GM12891 (cell line): ENCODE data around the gene CLPTM1L.
"Not testable (repeated sequence)": the region's sequence is repeated elsewhere in the genome, so short reads cannot be mapped to it uniquely, and the experiment has no call there.

Experiments
- DNase-seq: peaks from one replicate; pipeline ENCODE4 v3.0.0; 2011; ENCODE audit warnings: low spot score; ENCODE audit not compliant: insufficient read length
- FAIRE-seq: peaks from 2 replicates; lab custom pipeline; 2011; peaks lifted over from hg19 to GRCh38; lab: Jason Lieb, UNC
- PAX5 ChIP-seq: IDR thresholded peaks from 2 replicates; pipeline ENCODE4 v1.6.1; 2011; ENCODE audit warnings: low read length, moderate library complexity, mild to moderate bottlenecking; ENCODE audit not compliant: insufficient read depth, severe bottlenecking
- POLR2A ChIP-seq: IDR thresholded peaks from 2 replicates; pipeline ENCODE4 v1.6.1; 2011; ENCODE audit warnings: low read depth, low read length, control low read depth
- POLR2AphosphoS5 ChIP-seq: IDR thresholded peaks from 2 replicates; pipeline ENCODE4 v1.6.1; 2011; ENCODE audit warnings: low read depth, low read length, control low read depth
- POU2F2 ChIP-seq: IDR thresholded peaks from 2 replicates; pipeline ENCODE4 v1.6.1; 2011; ENCODE audit warnings: low read depth, mild to moderate bottlenecking, control low read depth, low read length, moderate library complexity
- SPI1 ChIP-seq: IDR thresholded peaks from 2 replicates; pipeline ENCODE4 v1.6.1; 2011; ENCODE audit warnings: low read depth, low read length, control low read depth
- TAF1 ChIP-seq: IDR thresholded peaks from 2 replicates; pipeline ENCODE4 v1.6.1; 2011; ENCODE audit warnings: low read depth, low read length, control low read depth

Gene CLPTM1L

DNA sequence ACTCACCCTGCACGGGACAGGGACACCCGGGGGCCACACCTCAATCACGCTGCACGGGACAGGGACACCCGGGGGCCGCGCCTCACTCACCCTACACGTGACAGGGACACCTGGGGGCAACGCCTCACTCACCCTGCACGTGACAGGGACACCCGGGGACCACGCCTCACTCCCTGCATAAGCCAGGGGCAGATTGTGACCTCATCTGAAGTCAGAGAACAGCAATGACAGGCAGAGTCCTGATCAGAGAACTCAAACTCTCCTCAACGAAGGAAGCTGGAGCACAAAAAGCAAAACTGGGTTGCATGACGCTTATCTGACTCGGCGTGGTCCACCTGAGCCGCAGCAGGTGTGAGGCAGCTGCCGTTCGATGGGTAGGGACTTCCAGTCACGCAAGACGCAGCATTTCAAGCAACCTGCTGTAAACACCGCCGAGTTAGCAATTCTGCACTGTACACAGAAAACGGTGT, 53.3 kb downstream of the CLPTM1L start:
- DNase-seq (no peak), FAIRE-seq (no peak)
- TF ChIP-seq SPI1 (no peak), POLR2AphosphoS5 (no peak), POU2F2 (no peak), PAX5 (no peak), POLR2A (no peak), TAF1 (no peak)

DNA sequence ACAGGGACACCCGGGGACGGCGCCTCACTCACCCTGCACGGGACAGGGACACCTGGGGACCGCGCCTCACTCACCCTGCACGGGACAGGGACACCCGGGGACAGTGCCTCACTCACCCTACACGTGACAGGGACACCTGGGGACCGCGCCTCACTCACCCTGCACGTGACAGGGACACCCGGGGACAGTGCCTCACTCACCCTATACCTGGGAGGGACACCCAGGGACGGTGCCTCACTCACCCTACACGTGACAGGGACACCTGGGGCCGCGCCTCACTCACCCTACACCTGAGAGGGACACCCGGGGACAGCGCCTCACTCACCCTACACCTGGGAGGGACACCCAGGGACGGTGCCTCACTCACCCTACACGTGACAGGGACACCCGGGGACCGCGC, 53.9 kb downstream of the CLPTM1L start:
- not testable (repeated sequence) for FAIRE-seq, DNase-seq

DNA sequence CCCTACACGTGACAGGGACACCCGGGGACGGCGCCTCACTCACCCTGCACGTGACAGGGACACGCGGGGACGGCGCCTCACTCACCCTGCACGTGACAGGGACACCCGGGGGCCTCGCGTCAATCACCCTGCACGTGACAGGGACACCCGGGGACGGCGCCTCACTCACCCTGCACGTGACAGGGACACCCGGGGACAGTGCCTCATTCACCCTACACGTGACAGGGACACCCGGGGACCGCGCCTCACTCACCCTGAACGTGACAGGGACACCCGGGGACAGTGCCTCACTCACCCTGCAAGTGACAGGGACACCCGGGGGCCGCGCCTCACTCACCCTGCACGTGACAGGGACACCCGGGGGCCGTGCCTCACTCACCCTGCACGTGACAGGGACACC, 55.3 kb downstream of the CLPTM1L start:
- not testable (repeated sequence) for FAIRE-seq, DNase-seq

DNA sequence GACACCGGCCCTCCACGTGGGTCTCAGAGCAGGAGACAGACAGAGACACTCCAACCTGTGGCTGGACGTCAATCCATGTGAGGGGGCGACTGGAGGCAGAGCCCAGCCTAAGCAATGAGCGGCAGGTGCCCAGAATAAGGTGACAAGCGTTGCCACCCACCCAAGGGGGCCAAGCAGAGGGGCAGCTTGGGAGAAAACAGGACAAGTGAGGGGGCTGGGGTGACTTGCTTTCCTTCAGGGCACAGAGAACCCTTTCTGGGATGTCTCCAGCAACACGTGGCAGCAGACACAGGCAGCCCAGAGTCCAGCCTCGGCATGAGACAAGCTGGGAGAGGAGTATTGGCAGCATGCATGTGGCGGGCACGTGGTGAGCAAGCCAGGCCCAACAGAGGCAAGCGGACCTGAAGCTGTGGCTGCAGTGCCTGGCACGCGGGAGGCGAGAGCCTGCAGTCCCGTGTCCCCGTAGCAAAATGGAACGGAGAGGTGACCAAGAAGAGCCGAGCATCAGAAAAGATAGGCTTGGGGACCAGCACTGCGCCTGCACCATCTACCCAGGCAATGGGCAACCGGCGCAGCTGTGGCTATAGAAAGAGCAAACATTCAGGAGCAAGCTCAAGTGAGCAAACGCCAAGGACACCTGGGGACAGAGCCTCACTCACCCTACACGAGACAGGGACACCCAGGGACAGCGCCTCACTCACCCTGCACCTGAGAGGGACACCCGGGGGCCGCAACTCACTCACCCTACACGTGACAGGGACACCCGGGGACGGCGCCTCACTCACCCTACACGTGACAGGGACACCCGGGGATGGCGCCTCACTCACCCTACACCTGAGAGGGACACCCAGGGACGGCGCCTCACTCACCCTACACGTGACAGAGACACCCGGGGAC, 56.2 kb downstream of the CLPTM1L start:
- FAIRE-seq (no peak), DNase-seq (no peak)
- no peak for TF ChIP-seq POLR2AphosphoS5
- no peak for TF ChIP-seq PAX5
- no peak for TF ChIP-seq POU2F2

DNA sequence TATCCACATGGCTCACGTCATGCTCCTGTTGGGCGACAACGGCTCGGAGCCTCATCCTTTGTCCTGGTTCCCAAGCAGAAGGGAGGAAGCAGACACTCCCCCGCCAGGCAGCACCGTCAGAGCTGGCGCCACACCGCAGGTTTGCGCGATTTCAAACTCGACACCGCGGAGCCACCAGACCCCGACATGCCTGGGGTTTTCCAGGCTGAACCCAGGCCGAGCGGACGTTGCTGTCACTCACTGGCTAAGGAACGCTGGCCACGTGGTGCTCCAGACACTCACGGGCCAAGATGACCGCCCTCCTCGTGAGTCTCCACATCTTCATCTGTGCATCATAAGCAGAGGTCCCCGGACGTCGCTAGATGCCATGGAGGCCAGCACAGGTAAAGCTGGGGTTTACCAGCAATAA, 59.0 kb downstream of the CLPTM1L start:
- TF ChIP-seq POLR2A (no peak), POLR2AphosphoS5 (no peak), SPI1 (no peak), PAX5 (no peak), POU2F2 (no peak), TAF1 (no peak)
- no peak for FAIRE-seq

DNA sequence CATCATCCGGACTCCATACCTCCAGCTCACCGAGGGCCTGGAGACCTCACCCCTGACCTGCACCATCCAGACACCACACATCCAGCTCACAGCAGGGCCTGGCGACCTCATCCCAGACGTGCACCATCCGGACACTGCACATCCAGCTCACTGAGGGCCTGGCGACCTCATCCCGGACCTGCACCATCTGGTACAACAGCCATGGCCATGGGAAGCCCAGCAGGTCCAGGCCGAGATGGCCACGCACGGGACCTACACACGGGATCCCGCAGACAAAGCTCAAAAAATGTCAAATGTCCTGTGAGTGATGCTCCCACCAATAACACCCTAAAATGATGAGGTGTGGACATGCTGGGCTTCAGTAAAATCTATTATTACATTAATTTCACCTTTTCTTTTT, 59.8 kb downstream of the CLPTM1L start:
- DNase-seq (no peak), FAIRE-seq (no peak)
- TF ChIP-seq POLR2A (no peak), SPI1 (no peak), POU2F2 (no peak), TAF1 (no peak), POLR2AphosphoS5 (no peak), PAX5 (no peak)

More for the DNA sequence above, 59.0 kb downstream of the CLPTM1L start:
- DNase-seq, result no peak

DNA sequence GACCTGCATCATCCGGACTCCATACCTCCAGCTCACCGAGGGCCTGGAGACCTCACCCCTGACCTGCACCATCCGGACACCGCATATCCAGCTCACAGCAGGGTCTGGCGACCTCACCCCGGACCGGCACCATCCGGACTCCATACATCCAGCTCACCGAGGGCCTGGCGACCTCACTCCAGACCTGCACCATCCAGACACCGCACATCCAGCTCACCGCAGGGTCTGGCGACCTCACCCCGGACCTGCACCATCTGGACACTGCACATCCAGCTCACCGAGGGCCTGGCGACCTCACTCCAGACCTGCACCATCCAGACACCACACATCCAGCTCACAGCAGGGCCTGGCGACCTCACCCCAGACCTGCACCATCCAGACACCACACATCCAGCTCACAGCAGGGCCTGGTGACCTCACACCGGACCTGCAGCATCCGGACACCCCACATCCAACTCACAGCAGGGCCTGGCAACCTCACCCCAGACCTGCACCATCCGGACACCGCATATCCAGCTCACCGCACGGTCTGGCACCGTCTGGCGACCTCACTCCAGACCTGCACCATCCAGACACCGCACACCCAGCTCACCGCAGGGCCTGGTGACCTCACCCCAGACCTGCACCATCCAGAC, 60.4 kb downstream of the CLPTM1L start:
- FAIRE-seq, DNase-seq: not testable (repeated sequence)

DNA sequence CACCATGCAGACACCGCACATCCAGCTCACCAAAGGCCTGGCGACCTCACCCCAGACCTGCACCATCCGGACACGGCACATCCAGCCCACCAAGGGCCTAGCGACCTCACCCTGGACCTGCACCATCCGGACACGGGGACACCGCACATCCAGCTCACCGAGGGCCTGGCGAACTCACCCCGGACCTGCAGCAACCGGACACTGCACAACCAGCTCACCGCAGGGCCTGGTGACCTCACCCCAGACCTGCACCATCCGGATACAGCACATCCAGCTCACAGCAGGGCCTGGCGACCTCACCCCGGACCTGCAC, 61.2 kb downstream of the CLPTM1L start:
- not testable (repeated sequence) for DNase-seq, FAIRE-seq

DNA sequence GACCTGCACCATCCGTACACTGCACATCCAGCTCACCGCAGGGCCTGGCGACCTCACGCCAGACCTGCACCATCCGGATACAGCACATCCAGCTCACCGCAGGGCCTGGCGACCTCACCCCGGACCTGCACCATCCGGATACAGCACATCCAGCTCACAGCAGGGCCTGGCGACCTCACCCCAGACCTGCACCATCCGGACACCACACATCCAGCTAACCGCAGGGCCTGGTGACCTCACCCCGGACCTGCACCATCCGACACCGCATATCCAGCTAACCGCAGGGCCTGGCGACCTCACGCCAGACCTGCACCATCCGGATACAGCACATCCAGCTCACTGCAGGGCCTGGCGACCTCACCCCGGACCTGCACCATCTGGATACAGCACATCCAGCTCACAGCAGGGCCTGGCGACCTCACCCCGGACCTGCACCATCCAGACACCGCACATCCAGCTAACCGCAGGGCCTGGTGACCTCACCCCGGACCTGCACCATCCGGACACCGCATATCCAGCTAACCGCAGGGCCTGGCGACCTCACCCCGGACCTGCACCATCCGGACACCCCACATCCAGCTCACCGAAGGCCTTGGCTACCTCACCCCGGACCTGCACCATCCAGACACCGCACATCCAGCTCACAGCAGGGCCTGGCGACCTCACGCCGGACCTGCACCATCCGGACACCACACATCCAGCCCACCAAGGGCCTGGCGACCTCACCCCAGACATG, 61.7 kb downstream of the CLPTM1L start:
- FAIRE-seq, DNase-seq: not testable (repeated sequence)

DNA sequence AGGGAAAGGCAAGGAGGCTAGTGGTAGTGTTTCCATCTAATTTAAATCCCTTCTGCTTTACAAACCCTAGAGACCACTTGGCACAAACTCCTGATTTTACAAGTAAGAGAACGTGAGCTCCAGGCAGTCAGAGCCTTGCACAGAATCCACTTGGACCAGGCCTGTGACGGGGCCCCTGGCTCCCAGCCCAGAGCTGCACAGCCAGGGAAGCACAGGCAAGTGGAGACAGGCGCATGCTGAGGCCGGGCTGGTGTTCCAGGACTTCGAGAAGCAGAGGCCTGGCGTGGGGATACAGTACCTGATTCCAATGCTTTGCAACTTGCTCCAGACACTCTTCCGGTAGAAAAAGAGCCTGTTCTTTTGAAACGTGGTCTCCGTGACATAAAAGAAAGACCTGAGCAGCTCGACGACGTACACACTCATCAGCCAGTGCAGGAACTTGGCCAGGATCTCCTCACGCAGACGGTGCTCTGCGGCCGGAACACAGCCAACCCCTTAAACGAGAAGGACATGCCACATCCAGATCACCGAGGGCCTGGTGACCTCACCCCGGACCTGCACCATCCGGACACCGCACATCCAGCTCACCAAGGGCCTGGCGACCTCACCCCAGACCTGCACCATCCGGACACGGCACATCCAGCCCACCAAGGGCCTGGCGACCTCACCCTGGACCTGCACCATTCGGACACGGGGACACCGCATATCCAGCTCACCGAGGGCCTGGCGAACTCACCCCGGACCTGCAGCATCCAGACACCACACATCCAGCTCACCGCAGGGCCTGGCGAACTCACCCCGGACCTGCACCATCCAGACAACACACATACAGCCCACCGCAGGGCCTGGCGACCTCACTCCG, 62.5 kb downstream of the CLPTM1L start:
- no peak for DNase-seq
- FAIRE-seq, result no peak
- TF ChIP-seq PAX5 (no peak), SPI1 (no peak), POU2F2 (no peak), TAF1 (no peak), POLR2A (no peak)
